Panc1 (cell line): ENCODE results near the gene APLF. TPM values are rescaled to one million over a fixed set of nuclear protein-coding genes. Genes with fewer than 3 reads are reported as not detected.

Experiments
- ATAC-seq: fragments of 200-7000 bp; cut with Tn5 transposase; 2 replicates; pipeline ENCODE4 v1.9.1; 2020; ENCODE audit warnings: mild to moderate bottlenecking, moderate library complexity
- BruUV-seq: library from RNA; stranded (reverse); fragments of 400-500 nt; replicated peaks from 2 replicates; lab custom pipeline; 2021; lab: Mats Ljungman, UMichigan
- CTCF ChIA-PET: fragments of 300-600 bp; sonication (Branson Sonifier 250); formaldehyde crosslinking; loops from one replicate; lab custom pipeline; 2022; ENCODE audit warnings: antibody characterized with exemption; lab: Charles Lee
- POLR2A ChIA-PET: fragments of 300-600 bp; sonication (Branson Sonifier 250); formaldehyde crosslinking; loops from one replicate; lab custom pipeline; 2022; ENCODE audit warnings: antibody characterized with exemption; lab: Charles Lee
- DNase-seq: peaks from one replicate; pipeline ENCODE4 v3.0.0-alpha.2; 2010; ENCODE audit warnings: low read depth, low spot score
- H3K27ac ChIP-seq: 2 replicates; pipeline ENCODE4 v1.5.1; 2011; ENCODE audit warnings: mild to moderate bottlenecking, low read length, inconsistent platforms
- H3K27me3 ChIP-seq: fragments of 200-500 bp; sonication (Bioruptor generic); 2 replicates; pipeline ENCODE4 v1.6.0; 2014; ENCODE audit warnings: low read length, inconsistent platforms; ENCODE audit not compliant: control insufficient read depth, insufficient read depth
- H3K36me3 ChIP-seq: fragments of 200-500 bp; sonication (Bioruptor generic); 2 replicates; pipeline ENCODE4 v1.5.1; 2014; ENCODE audit warnings: inconsistent platforms, mild to moderate bottlenecking, low read length, moderate library complexity; ENCODE audit not compliant: control insufficient read depth, insufficient read depth
- H3K4me1 ChIP-seq: 2 replicates; pipeline ENCODE4 v1.5.1; 2011; ENCODE audit warnings: inconsistent platforms, mild to moderate bottlenecking, low read length, moderate library complexity; ENCODE audit not compliant: control insufficient read depth, insufficient read depth
- H3K4me3 ChIP-seq, 2 experiments: 2 replicates each; pipeline ENCODE4 v1.5.1; 2011 to 2012; ENCODE audit warnings: low read depth in 2 of 2, low read length in 2 of 2, mild to moderate bottlenecking in 2 of 2, inconsistent platforms in 1 of 2, moderate library complexity in 1 of 2
- H3K9me3 ChIP-seq: fragments of 200-500 bp; sonication (Bioruptor generic); 2 replicates; pipeline ENCODE4 v1.5.1; 2014; ENCODE audit warnings: low read depth, mild to moderate bottlenecking, inconsistent platforms, low read length, moderate library complexity; ENCODE audit not compliant: control insufficient read depth, insufficient read depth
- POLR2AphosphoS5 ChIP-seq: IDR thresholded peaks from 2 replicates; pipeline ENCODE4 v1.6.1; 2012; ENCODE audit warnings: mild to moderate bottlenecking, low read depth, low read length, moderate library complexity
- SIN3A ChIP-seq: IDR thresholded peaks from 2 replicates; pipeline ENCODE4 v1.6.1; 2012; ENCODE audit warnings: low read depth, mild to moderate bottlenecking, low read length, moderate library complexity, borderline replicate concordance; ENCODE audit not compliant: insufficient read depth
- TCF7L2 ChIP-seq: IDR thresholded peaks from 2 replicates; pipeline ENCODE4 v1.6.1; 2011; ENCODE audit warnings: mild to moderate bottlenecking, low read depth, low read length, inconsistent platforms
- in situ Hi-C: cut with HindIII; loops from 2 replicates; pipeline ENCODE4 v1.10.0; 2016; ENCODE audit warnings: low sequenced_read_pairs, low pct_unique_long_range_greater_than_20kb
- intact Hi-C: fragments of 100-400 bp; cut with micrococcal nuclease; formaldehyde crosslinking; loops from one replicate; pipeline ENCODE4 v1.10.0; 2022; ENCODE audit not compliant: unreplicated experiment
- total RNA-seq: library from RNA; stranded (reverse); gene quantifications from one replicate; pipeline ENCODE4 v1.2.1, GENCODE V29; 2021; ENCODE audit not compliant: unreplicated experiment
- TF ChIP-seq, protein P1 (sequence below): fragments of 450-650 bp; IDR thresholded peaks from 2 replicates; pipeline ENCODE4 v1.5.1; 2017; ENCODE audit warnings: mild to moderate bottlenecking
- TF ChIP-seq, protein P2 (sequence below), 2 experiments: IDR thresholded peaks; 2 replicates each; pipeline ENCODE4 v1.6.1; 2011 to 2012; ENCODE audit warnings: low read depth in 2 of 2, control low read depth in 1 of 2, low read length in 1 of 2, mild to moderate bottlenecking in 1 of 2, moderate library complexity in 1 of 2; ENCODE audit not compliant: insufficient read depth in 1 of 2

APLF gene
- total RNA-seq, 1 experiment from 2014 or later, result 2.6 TPM

- ChIA-PET CTCF (no interaction called here), POLR2A (no interaction called here)
- no peak for DNase-seq
- H3K36me3 ChIP-seq, result no peaks in the 10 kb centered on the region
- H3K4me3 ChIP-seq, result no peak overlapping the region
- H3K9me3 ChIP-seq, result no peaks in the 10 kb centered on the region
- in situ Hi-C loops (no loop called here), intact Hi-C loops (no loop called here)
- no peak overlapping the region for H3K27ac ChIP-seq
- no peaks in the 10 kb centered on the region for H3K4me1 ChIP-seq
- H3K27me3 ChIP-seq, result peaks cover 2% of the 10 kb centered on the region; the same call in 1 of the 2 replicates
- no peak for ATAC-seq
- TF ChIP-seq, protein P1, sequence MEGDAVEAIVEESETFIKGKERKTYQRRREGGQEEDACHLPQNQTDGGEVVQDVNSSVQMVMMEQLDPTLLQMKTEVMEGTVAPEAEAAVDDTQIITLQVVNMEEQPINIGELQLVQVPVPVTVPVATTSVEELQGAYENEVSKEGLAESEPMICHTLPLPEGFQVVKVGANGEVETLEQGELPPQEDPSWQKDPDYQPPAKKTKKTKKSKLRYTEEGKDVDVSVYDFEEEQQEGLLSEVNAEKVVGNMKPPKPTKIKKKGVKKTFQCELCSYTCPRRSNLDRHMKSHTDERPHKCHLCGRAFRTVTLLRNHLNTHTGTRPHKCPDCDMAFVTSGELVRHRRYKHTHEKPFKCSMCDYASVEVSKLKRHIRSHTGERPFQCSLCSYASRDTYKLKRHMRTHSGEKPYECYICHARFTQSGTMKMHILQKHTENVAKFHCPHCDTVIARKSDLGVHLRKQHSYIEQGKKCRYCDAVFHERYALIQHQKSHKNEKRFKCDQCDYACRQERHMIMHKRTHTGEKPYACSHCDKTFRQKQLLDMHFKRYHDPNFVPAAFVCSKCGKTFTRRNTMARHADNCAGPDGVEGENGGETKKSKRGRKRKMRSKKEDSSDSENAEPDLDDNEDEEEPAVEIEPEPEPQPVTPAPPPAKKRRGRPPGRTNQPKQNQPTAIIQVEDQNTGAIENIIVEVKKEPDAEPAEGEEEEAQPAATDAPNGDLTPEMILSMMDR, result no peak
- no peak for TF ChIP-seq TCF7L2
- no peak for TF ChIP-seq POLR2AphosphoS5
- no TSS peak for BruUV-seq
Observed at GRCh38 chr2:68418419-68418818, 49.0 kb upstream of the APLF start.

DNA sequence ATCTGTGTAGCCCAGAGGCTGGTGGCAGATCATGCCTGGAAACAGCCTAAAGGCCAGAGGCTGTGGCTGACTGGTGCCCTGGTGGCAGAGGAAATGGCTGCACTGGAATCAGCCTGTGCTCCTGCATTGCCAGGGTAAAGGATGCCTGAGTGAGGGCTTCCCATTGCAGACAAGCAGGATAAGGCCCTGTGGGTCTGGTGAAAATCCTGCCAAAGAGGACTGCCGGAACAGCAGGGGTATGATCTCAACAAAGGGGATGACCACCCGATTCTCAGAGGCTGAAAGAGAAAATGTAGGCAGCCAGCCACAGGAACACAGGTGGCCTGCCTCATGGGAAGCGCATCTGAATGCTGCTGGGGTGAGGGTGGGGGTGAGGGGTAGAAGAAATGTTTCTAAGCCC is 48.5 kb upstream of the APLF start:
- no peak overlapping the region for H3K27ac ChIP-seq
- no TSS peak for BruUV-seq
- in situ Hi-C loops, result no loop called here
- H3K27me3 ChIP-seq, result peaks cover 2% of the 10 kb centered on the region; the same call in 1 of the 2 replicates
- no peak for DNase-seq
- H3K4me3 ChIP-seq, result no peak overlapping the region
- ChIA-PET CTCF (no interaction called here), POLR2A (no interaction called here)
- no peak for ATAC-seq
- H3K4me1 ChIP-seq, result no peaks in the 10 kb centered on the region
- no peaks in the 10 kb centered on the region for H3K9me3 ChIP-seq
- H3K36me3 ChIP-seq, result no peaks in the 10 kb centered on the region
- intact Hi-C loops, result no loop called here
- TF ChIP-seq SIN3A, result no peak
- no peak for TF ChIP-seq POLR2AphosphoS5
- TF ChIP-seq TCF7L2, result no peak

- no peaks in the 10 kb centered on the region for H3K4me1 ChIP-seq
- no peaks in the 10 kb centered on the region for H3K9me3 ChIP-seq
- TF ChIP-seq, protein P1, result no peak
- no peak for TF ChIP-seq SIN3A
- TF ChIP-seq TCF7L2, result no peak
- TF ChIP-seq, protein P2, sequence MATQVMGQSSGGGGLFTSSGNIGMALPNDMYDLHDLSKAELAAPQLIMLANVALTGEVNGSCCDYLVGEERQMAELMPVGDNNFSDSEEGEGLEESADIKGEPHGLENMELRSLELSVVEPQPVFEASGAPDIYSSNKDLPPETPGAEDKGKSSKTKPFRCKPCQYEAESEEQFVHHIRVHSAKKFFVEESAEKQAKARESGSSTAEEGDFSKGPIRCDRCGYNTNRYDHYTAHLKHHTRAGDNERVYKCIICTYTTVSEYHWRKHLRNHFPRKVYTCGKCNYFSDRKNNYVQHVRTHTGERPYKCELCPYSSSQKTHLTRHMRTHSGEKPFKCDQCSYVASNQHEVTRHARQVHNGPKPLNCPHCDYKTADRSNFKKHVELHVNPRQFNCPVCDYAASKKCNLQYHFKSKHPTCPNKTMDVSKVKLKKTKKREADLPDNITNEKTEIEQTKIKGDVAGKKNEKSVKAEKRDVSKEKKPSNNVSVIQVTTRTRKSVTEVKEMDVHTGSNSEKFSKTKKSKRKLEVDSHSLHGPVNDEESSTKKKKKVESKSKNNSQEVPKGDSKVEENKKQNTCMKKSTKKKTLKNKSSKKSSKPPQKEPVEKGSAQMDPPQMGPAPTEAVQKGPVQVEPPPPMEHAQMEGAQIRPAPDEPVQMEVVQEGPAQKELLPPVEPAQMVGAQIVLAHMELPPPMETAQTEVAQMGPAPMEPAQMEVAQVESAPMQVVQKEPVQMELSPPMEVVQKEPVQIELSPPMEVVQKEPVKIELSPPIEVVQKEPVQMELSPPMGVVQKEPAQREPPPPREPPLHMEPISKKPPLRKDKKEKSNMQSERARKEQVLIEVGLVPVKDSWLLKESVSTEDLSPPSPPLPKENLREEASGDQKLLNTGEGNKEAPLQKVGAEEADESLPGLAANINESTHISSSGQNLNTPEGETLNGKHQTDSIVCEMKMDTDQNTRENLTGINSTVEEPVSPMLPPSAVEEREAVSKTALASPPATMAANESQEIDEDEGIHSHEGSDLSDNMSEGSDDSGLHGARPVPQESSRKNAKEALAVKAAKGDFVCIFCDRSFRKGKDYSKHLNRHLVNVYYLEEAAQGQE (IDR thresholded peaks at IDR 0.05; ENCODE audit: insufficient read depth in 1 of 2, low read depth in 2 of 2, low read length in 1 of 2), result no peak
- TF ChIP-seq POLR2AphosphoS5, result no peak
- in situ Hi-C loops (no loop called here), intact Hi-C loops (no loop called here)
- H3K27ac ChIP-seq, result no peak overlapping the region
- H3K4me3 ChIP-seq, result no peak overlapping the region
- DNase-seq (no peak), ATAC-seq (no peak)
- POLR2A ChIA-PET, result no interaction called here
- BruUV-seq, result no TSS peak
- CTCF ChIA-PET, result no interaction called here
- H3K36me3 ChIP-seq, result no peaks in the 10 kb centered on the region
- H3K27me3 ChIP-seq, result peaks cover 2% of the 10 kb centered on the region; the same call in 1 of the 2 replicates
Observed at GRCh38 chr2:68420254-68420910, 47.0 kb upstream of the APLF start.
